CD14-positive monocyte (primary cell): ENCODE measurements around the gene RASD2. TPM values are rescaled to one million over a fixed set of nuclear protein-coding genes. Genes with fewer than 3 reads are reported as not detected.

Experiments
- DNase-seq, 3 donors: peaks; one replicate each; pipeline ENCODE4 v3.0.0-alpha.2; 2011 to 2022
- H2AFZ ChIP-seq: 2 replicates; pipeline ENCODE4 v1.6.0; 2012; ENCODE audit warnings: mild to moderate bottlenecking, low read depth, low read length, inconsistent platforms; ENCODE audit not compliant: insufficient read depth, poor library complexity, severe bottlenecking
- H3K27ac ChIP-seq, 2 donors: 1 replicate in 1 of 2; 2 replicates in 1 of 2; pipeline ENCODE4 v1.5.1; 2012 to 2013; ENCODE audit warnings: low read length in 2 of 2, control low read depth in 1 of 2, inconsistent platforms in 1 of 2, low read depth in 1 of 2, mild to moderate bottlenecking in 1 of 2
- H3K27me3 ChIP-seq, 2 donors: one replicate each; pipeline versions ENCODE4 v1.6.0 to v1.6.1; 2011 to 2013; ENCODE audit warnings: low read length in 2 of 2; ENCODE audit not compliant: control insufficient read depth in 2 of 2, insufficient read depth in 2 of 2
- H3K36me3 ChIP-seq, 2 donors: replicated peaks in 1 of 2; 1 replicate in 1 of 2; 2 replicates in 1 of 2; pipeline versions ENCODE4 v1.5.1 to v1.6.1; 2012 to 2013; ENCODE audit warnings: low read length in 2 of 2, control low read depth in 1 of 2, inconsistent platforms in 1 of 2, mild to moderate bottlenecking in 1 of 2; ENCODE audit not compliant: insufficient read depth in 2 of 2, control insufficient read depth in 1 of 2
- H3K4me1 ChIP-seq, 2 donors: 1 replicate in 1 of 2; 2 replicates in 1 of 2; pipeline versions ENCODE4 v1.5.1 to v1.6.1; 2012 to 2013; ENCODE audit warnings: low read length in 2 of 2, control low read depth in 1 of 2, inconsistent platforms in 1 of 2, mild to moderate bottlenecking in 1 of 2, moderate library complexity in 1 of 2; ENCODE audit not compliant: insufficient read depth in 2 of 2, control insufficient read depth in 1 of 2
- H3K4me2 ChIP-seq: replicated peaks from 2 replicates; pipeline ENCODE3; 2012; ENCODE audit warnings: low read length, moderate library complexity, mild to moderate bottlenecking; ENCODE audit not compliant: poor library complexity, severe bottlenecking; ENCODE audit errors: extremely low read depth
- H3K4me3 ChIP-seq, 3 experiments: fragments of 200-600 bp in 1 of 3; sonication (generic) in 1 of 3; replicated peaks in 1 of 3; 1 replicate in 2 of 3; 2 replicates in 1 of 3; pipeline ENCODE4 v1.5.1; 2011 to 2013; ENCODE audit warnings: low read length in 3 of 3, mild to moderate bottlenecking in 3 of 3, control low read depth in 2 of 3, low read depth in 2 of 3, inconsistent platforms in 1 of 3, moderate library complexity in 1 of 3
- H3K79me2 ChIP-seq: 2 replicates; pipeline ENCODE4 v1.6.0; 2012; ENCODE audit warnings: mild to moderate bottlenecking, control low read depth, inconsistent platforms, low read length, moderate library complexity; ENCODE audit not compliant: insufficient read depth
- H3K9ac ChIP-seq: 2 replicates; pipeline ENCODE4 v1.6.0; 2017; ENCODE audit warnings: low read length, mild to moderate bottlenecking; ENCODE audit not compliant: insufficient read depth, poor library complexity, severe bottlenecking
- H3K9me3 ChIP-seq, 2 donors: replicated peaks in 1 of 2; 1 replicate in 1 of 2; 2 replicates in 1 of 2; pipeline versions ENCODE4 v1.5.1 to v1.6.1; 2012 to 2013; ENCODE audit warnings: low read length in 2 of 2, control low read depth in 1 of 2; ENCODE audit not compliant: control insufficient read depth in 1 of 2, insufficient read depth in 1 of 2
- H4K20me1 ChIP-seq: 2 replicates; pipeline ENCODE4 v1.6.0; 2012; ENCODE audit warnings: mild to moderate bottlenecking, low read length, control low read depth, moderate library complexity; ENCODE audit not compliant: insufficient read depth
- H3K27ac Mint-ChIP-seq, 7 donors: one replicate each; pipeline ENCODE4 v1.8.0; 2020; ENCODE audit warnings: mild to moderate bottlenecking in 7 of 7, mixed read lengths in 7 of 7, moderate library complexity in 6 of 7, inconsistent platforms in 2 of 7
- H3K27me3 Mint-ChIP-seq, 3 donors: one replicate each; pipeline ENCODE4 v1.8.0; 2021 to 2022; ENCODE audit warnings: low read depth in 3 of 3, mild to moderate bottlenecking in 3 of 3, mixed read lengths in 3 of 3, moderate library complexity in 3 of 3, inconsistent platforms in 1 of 3
- H3K36me3 Mint-ChIP-seq, 2 donors: one replicate each; pipeline ENCODE4 v1.8.0; 2020; ENCODE audit warnings: mixed read lengths in 2 of 2, inconsistent platforms in 1 of 2, mild to moderate bottlenecking in 1 of 2
- H3K4me1 Mint-ChIP-seq: one replicate; pipeline ENCODE4 v1.8.0; 2020; ENCODE audit warnings: mild to moderate bottlenecking, mixed read lengths
- H3K4me3 Mint-ChIP-seq, 2 donors: one replicate each; pipeline ENCODE4 v1.8.0; 2020; ENCODE audit warnings: mild to moderate bottlenecking in 2 of 2, mixed read lengths in 2 of 2, moderate library complexity in 1 of 2
- H3K9me3 Mint-ChIP-seq, 7 donors: one replicate each; pipeline ENCODE4 v1.8.0; 2020 to 2022; ENCODE audit warnings: mixed read lengths in 7 of 7, mild to moderate bottlenecking in 6 of 7, moderate library complexity in 6 of 7, inconsistent platforms in 2 of 7
- CTCF ChIP-seq: fragments of 200-600 bp; IDR thresholded peaks from one replicate; pipeline ENCODE4 v1.8.0; 2022; ENCODE audit warnings: antibody characterized with exemption, mild to moderate bottlenecking
- whole genome bisulfite sequencing: methylation state at CpG from one replicate; pipeline ENCODE4 v1.1.5; 2013; ENCODE audit warnings: missing lambda C conversion rate; ENCODE audit not compliant: insufficient coverage; 5-methylcytosine and 5-hydroxymethylcytosine counted together
- intact Hi-C, 2 donors: fragments of 100-400 bp; cut with micrococcal nuclease; formaldehyde crosslinking; loops; one replicate each; pipeline versions ENCODE4 v1.15.0 to v1.15.1; 2023
- polyA plus RNA-seq, 3 donors: library from polyadenylated mRNA; depleted of rRNA in 1 of 3; unstranded in 2 of 3; stranded (reverse) in 1 of 3; fragments of 300-500 nt in 2 of 3; fragments of >200 nt in 1 of 3; fragmentation: Illumina TruSeq in 2 of 3; gene quantifications; 1 replicate in 2 of 3; 2 replicates in 1 of 3; pipeline ENCODE4 v1.2.3, GENCODE V29; 2012 to 2021

Gene RASD2
- polyA plus RNA-seq, 3 donors = 0.29 TPM; not detected in 2

GRCh38 chr22:35589756-35590093 is 49.1 kb downstream of the RASD2 start:
- intact Hi-C loops = loop anchor here in 1 of 2 donors (2.0 kb wide), 1 partner anchor 13 kb away; no protein-coding TSS in a partner anchor
- peak overlapping the region; percentile 25 to 86 (median 79) for H3K27ac Mint-ChIP-seq
- 96% methylated on average over 4 of the region's 6 CpGs for WGBS
- H3K27me3 Mint-ChIP-seq = peaks cover 6 to 8% (median 7%) of the 10 kb centered on the region in 3 donors
- H3K36me3 ChIP-seq = no peaks in the 10 kb centered on the region
- H2AFZ ChIP-seq = no peak overlapping the region
- no peaks in the 10 kb centered on the region for H3K79me2 ChIP-seq
- DNase-seq = no peak
- peaks cover 0 to 5% (median 4%) of the 10 kb centered on the region in 7 donors for H3K9me3 Mint-ChIP-seq
- H3K4me3 Mint-ChIP-seq = no peak overlapping the region
- H3K9ac ChIP-seq = no peak overlapping the region
- TF ChIP-seq CTCF = no peak
- H4K20me1 ChIP-seq = no peaks in the 10 kb centered on the region
- peak overlapping the region; percentile 24 to 46 for H3K27ac ChIP-seq
- peaks cover 0 to 5% of the 10 kb centered on the region in 2 donors for H3K9me3 ChIP-seq
- no peak overlapping the region for H3K4me2 ChIP-seq
- no peak overlapping the region for H3K4me3 ChIP-seq
- peaks cover 23 to 27% of the 10 kb centered on the region in 2 donors for H3K4me1 ChIP-seq
- no peaks in the 10 kb centered on the region for H3K27me3 ChIP-seq
- H3K4me1 Mint-ChIP-seq = peaks cover 24% of the 10 kb centered on the region
- no peaks in the 10 kb centered on the region for H3K36me3 Mint-ChIP-seq

- no peaks in the 10 kb centered on the region for H3K36me3 ChIP-seq
- no peak for TF ChIP-seq CTCF
- H3K27ac ChIP-seq = no peak overlapping the region
- Mint-ChIP-seq H3K9me3 (peaks cover 0 to 5% (median 4%) of the 10 kb centered on the region in 7 donors), H3K4me1 (peaks cover 27% of the 10 kb centered on the region), H3K27ac (no peak overlapping the region), H3K4me3 (no peak overlapping the region), H3K27me3 (peaks cover 4 to 8% (median 7%) of the 10 kb centered on the region in 3 donors), H3K36me3 (no peaks in the 10 kb centered on the region)
- no peaks in the 10 kb centered on the region for H4K20me1 ChIP-seq
- H3K4me3 ChIP-seq = no peak overlapping the region
- intact Hi-C loops = no loop called here
- WGBS = 35% methylated on average over 6 of the region's 13 CpGs
- no peak overlapping the region for H2AFZ ChIP-seq
- no peaks in the 10 kb centered on the region for H3K27me3 ChIP-seq
- no peak overlapping the region for H3K4me2 ChIP-seq
- no peaks in the 10 kb centered on the region for H3K79me2 ChIP-seq
- peaks cover 0 to 5% of the 10 kb centered on the region in 2 donors for H3K9me3 ChIP-seq
- H3K9ac ChIP-seq = no peak overlapping the region
- DNase-seq = peak in 2 of 3 donors; percentile 7 to 28
- H3K4me1 ChIP-seq = peaks cover 23 to 27% of the 10 kb centered on the region in 2 donors
Observed at GRCh38 chr22:35590634-35591295, 50.1 kb downstream of the RASD2 start.
